Stimulated activated naive CD8-positive, alpha-beta T cell treated with anti-CD3 and anti-CD28 coated beads, Interleukin-15, Interleukin-2, amounts not matched to agents 100 ng/mL and 50 ng/mL, for 24 hours (primary cell): ENCODE data around the gene HEYL.

Experiments
- H3K27ac Mint-ChIP-seq: one replicate; pipeline ENCODE4 v1.8.0; 2021; ENCODE audit warnings: mild to moderate bottlenecking, mixed read lengths
- H3K27me3 Mint-ChIP-seq: one replicate; pipeline ENCODE4 v1.8.0; 2021; ENCODE audit warnings: mixed read lengths
- H3K36me3 Mint-ChIP-seq: one replicate; pipeline ENCODE4 v1.8.0; 2021; ENCODE audit warnings: low read depth, mixed read lengths
- H3K4me1 Mint-ChIP-seq: one replicate; pipeline ENCODE4 v1.8.0; 2021; ENCODE audit warnings: low read depth, mixed read lengths
- H3K4me3 Mint-ChIP-seq: one replicate; pipeline ENCODE4 v1.8.0; 2021; ENCODE audit warnings: mild to moderate bottlenecking, mixed read lengths
- H3K9me3 Mint-ChIP-seq: one replicate; pipeline ENCODE4 v1.8.0; 2021; ENCODE audit warnings: mixed read lengths

Gene HEYL

GRCh38 chr1:39637361-39637760, 2.1 kb downstream of the HEYL start:
- no peaks in the 10 kb centered on the region for H3K9me3 Mint-ChIP-seq
- H3K4me1 Mint-ChIP-seq, result no peaks in the 10 kb centered on the region
- H3K36me3 Mint-ChIP-seq, result no peaks in the 10 kb centered on the region
- H3K27ac Mint-ChIP-seq, result no peak overlapping the region
- H3K4me3 Mint-ChIP-seq, result no peak overlapping the region
- H3K27me3 Mint-ChIP-seq, result peaks cover 48% of the 10 kb centered on the region

- H3K4me3 Mint-ChIP-seq, result no peak overlapping the region
- H3K4me1 Mint-ChIP-seq, result peaks cover 13% of the 10 kb centered on the region
- H3K27ac Mint-ChIP-seq, result no peak overlapping the region
- H3K36me3 Mint-ChIP-seq, result no peaks in the 10 kb centered on the region
- H3K9me3 Mint-ChIP-seq, result no peaks in the 10 kb centered on the region
- peaks cover 48% of the 10 kb centered on the region for H3K27me3 Mint-ChIP-seq
Observed at GRCh38 chr1:39635871-39636210, 3.6 kb downstream of the HEYL start.

DNA sequence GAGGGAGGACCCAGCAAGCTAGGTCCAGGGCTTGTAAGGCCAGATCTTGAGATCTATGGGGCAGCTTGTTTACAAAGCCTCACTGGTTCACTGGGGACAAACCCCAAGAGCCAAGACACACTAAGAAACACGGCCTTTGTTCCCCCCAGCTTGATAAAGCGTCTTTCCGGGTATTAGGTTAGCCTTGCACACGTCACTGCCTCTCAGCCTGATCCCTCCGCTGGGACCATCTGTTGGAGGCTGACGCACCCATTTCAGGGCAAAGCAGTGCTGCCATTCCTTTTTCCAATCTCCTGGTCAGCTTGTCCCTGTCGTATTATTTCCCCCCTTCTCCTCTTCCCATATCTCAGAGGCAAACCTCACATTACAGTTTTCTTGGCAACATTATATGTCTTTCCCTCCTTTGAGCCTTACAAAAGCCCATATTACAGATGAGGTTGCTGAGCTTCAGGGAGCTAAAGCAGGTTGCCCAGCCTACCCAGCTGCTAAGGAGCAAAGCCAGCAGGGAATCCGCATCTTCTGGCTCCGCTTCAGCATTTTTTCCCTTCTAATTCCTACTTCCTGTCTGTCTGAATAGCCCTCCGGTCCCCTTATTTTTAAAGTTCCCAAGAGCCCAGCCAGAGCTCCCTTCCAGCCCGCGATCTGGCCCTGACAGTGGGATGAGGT, 4.1 kb downstream of the HEYL start:
- Mint-ChIP-seq H3K9me3 (no peaks in the 10 kb centered on the region), H3K27me3 (peaks cover 48% of the 10 kb centered on the region), H3K4me3 (no peak overlapping the region), H3K27ac (no peak overlapping the region), H3K4me1 (peaks cover 13% of the 10 kb centered on the region), H3K36me3 (no peaks in the 10 kb centered on the region)

GRCh38 chr1:39633422-39633821, 6.0 kb downstream of the HEYL start:
- no peak overlapping the region for H3K4me3 Mint-ChIP-seq
- peaks cover 13% of the 10 kb centered on the region for H3K4me1 Mint-ChIP-seq
- H3K27me3 Mint-ChIP-seq, result peaks cover 41% of the 10 kb centered on the region
- no peak overlapping the region for H3K27ac Mint-ChIP-seq
- H3K9me3 Mint-ChIP-seq, result no peaks in the 10 kb centered on the region
- H3K36me3 Mint-ChIP-seq, result no peaks in the 10 kb centered on the region

DNA sequence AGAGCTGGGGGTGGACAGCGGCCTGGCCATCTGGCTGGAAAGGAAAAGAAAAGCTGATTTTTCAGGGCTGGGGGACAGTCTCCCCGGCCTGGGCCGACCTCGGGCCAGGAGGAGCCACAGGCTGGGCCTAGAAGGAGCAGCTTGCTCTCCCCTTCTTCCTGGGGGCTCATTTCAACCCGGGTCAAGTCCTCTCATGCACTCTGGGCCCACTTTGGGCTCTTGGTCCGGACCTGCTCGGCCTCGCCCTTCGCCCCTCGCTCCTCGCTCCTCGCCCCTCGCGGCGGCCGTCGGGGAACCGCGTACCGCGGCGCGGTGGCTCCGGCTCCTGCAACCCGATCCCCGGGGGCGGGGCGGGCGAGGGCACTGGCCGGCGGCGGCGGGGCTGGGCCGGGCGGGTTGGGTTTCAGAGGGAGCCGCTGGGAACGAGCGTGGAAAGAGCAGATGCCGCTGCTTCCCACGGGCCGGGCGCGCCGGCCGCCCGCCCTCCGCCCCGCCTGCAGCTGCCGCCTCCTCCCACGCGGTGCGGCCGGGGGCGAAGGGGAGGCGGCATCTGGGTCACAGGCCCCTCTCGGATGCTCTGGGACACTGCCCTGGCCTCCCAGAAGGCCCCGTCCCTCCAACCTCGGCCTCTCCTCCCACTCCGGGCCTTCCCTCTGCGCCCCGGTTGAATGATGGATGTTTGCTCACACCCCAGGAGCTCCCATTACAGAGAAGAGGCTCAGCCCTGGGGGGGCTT, 6.6 kb downstream of the HEYL start:
- H3K27ac Mint-ChIP-seq, result no peak overlapping the region
- peaks cover 36% of the 10 kb centered on the region for H3K27me3 Mint-ChIP-seq
- H3K4me3 Mint-ChIP-seq, result no peak overlapping the region
- no peaks in the 10 kb centered on the region for H3K36me3 Mint-ChIP-seq
- H3K4me1 Mint-ChIP-seq, result peaks cover 13% of the 10 kb centered on the region
- H3K9me3 Mint-ChIP-seq, result no peaks in the 10 kb centered on the region

- H3K9me3 Mint-ChIP-seq, result no peaks in the 10 kb centered on the region
- peaks cover 30% of the 10 kb centered on the region for H3K27me3 Mint-ChIP-seq
- H3K4me1 Mint-ChIP-seq, result peaks cover 13% of the 10 kb centered on the region
- no peak overlapping the region for H3K4me3 Mint-ChIP-seq
- H3K36me3 Mint-ChIP-seq, result no peaks in the 10 kb centered on the region
- no peak overlapping the region for H3K27ac Mint-ChIP-seq
Observed at GRCh38 chr1:39632323-39632681, 7.1 kb downstream of the HEYL start.

DNA sequence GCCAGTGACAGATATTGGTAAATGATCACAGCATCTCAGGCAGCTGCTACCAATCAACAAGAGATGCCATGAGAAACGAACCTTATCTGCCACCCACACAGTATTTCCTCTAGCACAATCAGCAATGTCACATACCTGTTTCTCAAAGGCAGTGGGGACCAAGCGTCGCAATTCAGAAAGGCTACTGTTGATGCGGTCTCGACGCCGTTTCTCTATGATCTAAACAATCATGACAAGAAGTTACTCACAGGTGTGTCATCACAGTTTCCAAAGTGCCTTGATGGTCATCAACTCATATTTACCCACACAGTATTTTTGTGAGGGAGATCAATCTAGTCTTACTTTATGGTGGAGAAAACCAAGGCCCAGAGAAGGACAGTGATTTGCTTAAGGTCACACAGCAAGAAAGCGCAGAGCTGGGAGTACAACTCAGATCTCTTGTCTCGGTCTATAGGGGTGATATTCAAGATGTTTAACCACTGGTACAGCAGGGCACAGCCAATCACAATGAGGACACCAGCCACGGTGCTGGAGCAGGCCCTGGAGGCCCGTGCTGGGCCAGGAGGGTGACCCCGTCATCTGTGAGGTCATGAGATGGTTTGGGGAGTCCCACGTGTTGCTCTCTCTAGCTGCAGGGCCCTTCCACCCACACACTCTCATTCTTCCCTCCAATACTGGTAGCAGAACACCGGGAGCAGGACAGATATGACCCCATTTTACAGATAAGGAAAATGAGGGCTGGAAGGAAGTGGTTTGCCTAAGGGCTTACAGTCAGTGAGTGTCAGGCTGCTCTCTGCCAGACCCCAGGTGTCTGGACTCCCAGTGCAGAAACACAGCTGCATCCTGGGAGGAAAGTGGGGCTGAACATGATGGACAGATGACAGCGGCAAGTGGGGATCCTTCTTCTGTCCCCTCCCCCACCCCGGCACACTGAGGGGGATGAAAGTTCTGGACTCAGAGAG, 7.8 kb downstream of the HEYL start:
- Mint-ChIP-seq H3K36me3 (no peaks in the 10 kb centered on the region), H3K9me3 (no peaks in the 10 kb centered on the region), H3K4me3 (no peak overlapping the region), H3K4me1 (peaks cover 13% of the 10 kb centered on the region), H3K27ac (peak overlapping the region; percentile 46), H3K27me3 (peaks cover 23% of the 10 kb centered on the region)

DNA sequence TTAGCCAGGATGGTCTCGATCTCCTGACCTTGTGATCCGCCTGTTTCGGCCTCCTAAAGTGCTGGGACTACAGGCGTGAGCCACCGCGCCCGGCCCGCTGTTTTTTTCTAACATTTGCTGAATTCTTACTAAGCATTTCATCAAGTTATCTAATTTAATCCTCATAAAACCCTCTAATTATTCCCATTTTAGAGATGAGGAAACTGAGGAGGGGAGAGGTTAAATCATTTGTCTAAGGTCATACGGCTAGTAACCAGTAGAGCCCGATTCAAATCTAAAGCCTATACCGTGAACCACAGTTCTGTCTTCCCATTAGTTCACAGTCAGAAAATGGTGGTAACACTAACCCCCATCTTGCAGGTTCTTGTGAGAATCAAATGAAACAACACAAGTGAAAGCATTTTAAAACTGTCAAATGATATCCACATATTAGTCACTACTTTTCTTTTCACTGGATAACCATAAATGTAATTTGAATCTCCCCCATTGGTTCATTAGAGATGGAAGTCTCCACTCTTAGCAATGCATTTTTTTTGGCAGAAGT, 10.6 kb downstream of the HEYL start:
- no peaks in the 10 kb centered on the region for H3K36me3 Mint-ChIP-seq
- H3K9me3 Mint-ChIP-seq, result no peaks in the 10 kb centered on the region
- peaks cover 13% of the 10 kb centered on the region for H3K4me1 Mint-ChIP-seq
- peaks cover 14% of the 10 kb centered on the region for H3K27me3 Mint-ChIP-seq
- no peak overlapping the region for H3K27ac Mint-ChIP-seq
- no peak overlapping the region for H3K4me3 Mint-ChIP-seq

DNA sequence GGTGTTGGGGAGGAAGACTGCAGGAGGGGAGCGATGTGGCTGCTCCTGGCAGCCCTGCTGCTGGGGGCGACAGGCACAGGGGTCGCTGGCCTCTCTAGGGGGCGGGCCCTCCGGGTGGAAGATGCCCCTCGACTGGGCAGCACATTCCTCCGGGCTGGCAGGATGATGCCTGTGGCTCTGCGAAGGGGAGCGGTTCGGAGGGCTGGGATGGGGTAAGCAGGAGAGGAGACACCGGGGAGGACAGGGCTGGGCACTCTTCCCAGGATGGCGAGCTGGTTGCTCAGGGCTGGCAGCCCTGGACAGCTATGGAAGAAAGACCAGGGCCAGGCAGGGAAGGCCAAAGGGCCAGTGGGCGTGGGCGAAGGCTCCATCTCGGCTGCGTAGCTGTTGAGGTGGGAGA, 12.8 kb downstream of the HEYL start:
- no peak overlapping the region for H3K4me3 Mint-ChIP-seq
- no peak overlapping the region for H3K27ac Mint-ChIP-seq
- peaks cover 12% of the 10 kb centered on the region for H3K27me3 Mint-ChIP-seq
- no peaks in the 10 kb centered on the region for H3K36me3 Mint-ChIP-seq
- no peaks in the 10 kb centered on the region for H3K9me3 Mint-ChIP-seq
- H3K4me1 Mint-ChIP-seq, result peaks cover 7% of the 10 kb centered on the region

- Mint-ChIP-seq H3K9me3 (no peaks in the 10 kb centered on the region), H3K4me1 (no peaks in the 10 kb centered on the region), H3K4me3 (no peak overlapping the region), H3K36me3 (no peaks in the 10 kb centered on the region), H3K27me3 (peaks cover 12% of the 10 kb centered on the region), H3K27ac (no peak overlapping the region)
Observed at GRCh38 chr1:39625462-39626273, 13.8 kb downstream of the HEYL start.

GRCh38 chr1:39625009-39625408, 14.4 kb downstream of the HEYL start:
- H3K4me1 Mint-ChIP-seq, result no peaks in the 10 kb centered on the region
- peaks cover 12% of the 10 kb centered on the region for H3K27me3 Mint-ChIP-seq
- H3K36me3 Mint-ChIP-seq, result no peaks in the 10 kb centered on the region
- no peaks in the 10 kb centered on the region for H3K9me3 Mint-ChIP-seq
- H3K27ac Mint-ChIP-seq, result no peak overlapping the region
- H3K4me3 Mint-ChIP-seq, result no peak overlapping the region

- no peak overlapping the region for H3K27ac Mint-ChIP-seq
- no peaks in the 10 kb centered on the region for H3K9me3 Mint-ChIP-seq
- no peaks in the 10 kb centered on the region for H3K4me1 Mint-ChIP-seq
- no peaks in the 10 kb centered on the region for H3K36me3 Mint-ChIP-seq
- H3K27me3 Mint-ChIP-seq, result peaks cover 12% of the 10 kb centered on the region
- H3K4me3 Mint-ChIP-seq, result no peak overlapping the region
Observed at GRCh38 chr1:39623053-39623452, 16.4 kb downstream of the HEYL start.

- Mint-ChIP-seq H3K4me3 (no peak overlapping the region), H3K27ac (no peak overlapping the region), H3K9me3 (no peaks in the 10 kb centered on the region), H3K36me3 (no peaks in the 10 kb centered on the region), H3K4me1 (no peaks in the 10 kb centered on the region), H3K27me3 (peaks cover 12% of the 10 kb centered on the region)
Observed at GRCh38 chr1:39622427-39622826, 17.0 kb downstream of the HEYL start.

GRCh38 chr1:39620659-39621165, 18.7 kb downstream of the HEYL start:
- H3K4me3 Mint-ChIP-seq, result no peak overlapping the region
- H3K36me3 Mint-ChIP-seq, result no peaks in the 10 kb centered on the region
- no peaks in the 10 kb centered on the region for H3K4me1 Mint-ChIP-seq
- H3K27me3 Mint-ChIP-seq, result peaks cover 12% of the 10 kb centered on the region
- H3K27ac Mint-ChIP-seq, result no peak overlapping the region
- H3K9me3 Mint-ChIP-seq, result no peaks in the 10 kb centered on the region
